HepG2 (cell line): Measurements from ENCODE around the gene TMEM171. TPM values are rescaled to one million over a fixed set of nuclear protein-coding genes. Genes with fewer than 3 reads are reported as not detected.
A peak's percentile ranks its signal among the peaks of the same experiment; 100 is the strongest.

Experiments
- ATAC-seq: fragments of 200-7000 bp; cut with Tn5 transposase; 3 replicates; pipeline ENCODE4 v1.9.1; 2020; ENCODE audit warnings: mild to moderate bottlenecking, moderate library complexity
- BruUV-seq: library from RNA; stranded (reverse); fragments of 400-500 nt; replicated peaks from 2 replicates; lab custom pipeline; 2021; lab: Mats Ljungman, UMichigan
- CTCF ChIA-PET: fragments of 300-600 bp; formaldehyde crosslinking; extraction: SDS; loops from one replicate; lab custom pipeline; 2021; ENCODE audit warnings: low total read pairs, inconsistent platforms, low intra/inter-chr PET ratio; lab: Yijun Ruan, JAX
- POLR2A ChIA-PET: fragments of 350-600 bp; sonication (Branson Sonifier 250); formaldehyde crosslinking; loops from one replicate; lab custom pipeline; 2020; ENCODE audit warnings: antibody characterized with exemption, inconsistent platforms; lab: Yijun Ruan, JAX
- DNase-seq: peaks from one replicate; pipeline ENCODE4 v3.0.0-alpha.2; 2015; ENCODE audit warnings: low spot score
- FAIRE-seq: peaks from 3 replicates; lab custom pipeline; 2011; peaks lifted over from hg19 to GRCh38; lab: Jason Lieb, UNC
- H2AFZ ChIP-seq: one replicate; pipeline ENCODE4 v1.6.1; 2011; ENCODE audit warnings: low read length, inconsistent platforms
- H3K27ac ChIP-seq: fragments of 300-600 bp; 3 replicates; pipeline ENCODE4 v1.8.0; 2011; ENCODE audit warnings: mixed run types, mild to moderate bottlenecking, mixed read lengths, low read length, inconsistent platforms; ENCODE audit not compliant: insufficient read depth; ENCODE audit errors: extremely low read length
- H3K27me3 ChIP-seq, 2 experiments: fragments of 200-600 bp in 1 of 2; 2 replicates in 1 of 2; 3 replicates in 1 of 2; pipeline versions ENCODE4 v1.6.0 to v1.8.0; 2011; ENCODE audit warnings: low read length in 2 of 2, mild to moderate bottlenecking in 2 of 2, moderate library complexity in 2 of 2, inconsistent platforms in 1 of 2; ENCODE audit not compliant: insufficient read depth in 2 of 2, control insufficient read depth in 1 of 2
- H3K36me3 ChIP-seq, 2 experiments: fragments of 200-600 bp in 1 of 2; replicated peaks in 1 of 2; 2 replicates in 1 of 2; 3 replicates in 1 of 2; pipeline versions ENCODE4 v1.5.1 to v1.8.0; 2011; ENCODE audit warnings: low read length in 2 of 2, inconsistent platforms in 1 of 2; ENCODE audit not compliant: insufficient read depth in 2 of 2, control insufficient read depth in 1 of 2
- H3K4me1 ChIP-seq: 2 replicates; pipeline ENCODE4 v1.5.1; 2012; ENCODE audit warnings: low read length, inconsistent platforms; ENCODE audit not compliant: insufficient read depth
- H3K4me2 ChIP-seq: 2 replicates; pipeline ENCODE4 v1.6.0; 2011; ENCODE audit warnings: low read depth, low read length, inconsistent platforms
- H3K4me3 ChIP-seq, 3 experiments: fragments of 200-600 bp in 1 of 3; sonication (generic), shearing (Covaris generic) in 1 of 3; replicated peaks in 1 of 3; 2 replicates each; pipeline ENCODE4 v1.5.1; 2011 to 2016; ENCODE audit warnings: low read length in 3 of 3, inconsistent platforms in 2 of 3, low read depth in 2 of 3, mild to moderate bottlenecking in 2 of 3, control low read depth in 1 of 3, mixed read lengths in 1 of 3; ENCODE audit not compliant: insufficient read depth in 1 of 3
- H3K79me2 ChIP-seq: one replicate; pipeline ENCODE4 v1.6.1; 2011; ENCODE audit warnings: low read length, inconsistent platforms; ENCODE audit not compliant: insufficient read depth
- H3K9ac ChIP-seq: 2 replicates; pipeline ENCODE4 v1.6.0; 2011; ENCODE audit warnings: mild to moderate bottlenecking, low read depth, low read length, inconsistent platforms; ENCODE audit not compliant: insufficient read depth
- H3K9me3 ChIP-seq: 2 replicates; pipeline ENCODE4 v1.5.1; 2012; ENCODE audit warnings: mild to moderate bottlenecking, low read length
- H4K20me1 ChIP-seq: 2 replicates; pipeline ENCODE4 v1.6.0; 2011; ENCODE audit warnings: inconsistent platforms, mild to moderate bottlenecking, low read length, moderate library complexity; ENCODE audit not compliant: insufficient read depth
- BCL6 ChIP-seq: IDR thresholded peaks from 2 replicates; pipeline ENCODE4 v1.6.1; 2016; ENCODE audit warnings: missing genetic modification reagents, missing compliant biosample characterization
- DPF2 ChIP-seq: sonication (generic); formaldehyde crosslinking; IDR thresholded peaks from 2 replicates; pipeline ENCODE4 v1.4.0; 2020; ENCODE audit warnings: mild to moderate bottlenecking, low read depth, missing genetic modification reagents, borderline replicate concordance
- ISL2 ChIP-seq: sonication (generic); formaldehyde crosslinking; IDR thresholded peaks from 2 replicates; pipeline ENCODE4 v1.5.0; 2020; ENCODE audit warnings: missing genetic modification reagents
- ZNF619 ChIP-seq: sonication (generic); formaldehyde crosslinking; IDR thresholded peaks from 2 replicates; pipeline ENCODE4 v1.4.0; 2020; ENCODE audit warnings: mild to moderate bottlenecking, missing genetic modification reagents
- ZNF678 ChIP-seq: sonication (generic); formaldehyde crosslinking; IDR thresholded peaks from 2 replicates; pipeline ENCODE4 v1.4.0; 2020; ENCODE audit warnings: mild to moderate bottlenecking, missing genetic modification reagents
- ZNF800 ChIP-seq: sonication (generic); formaldehyde crosslinking; IDR thresholded peaks from 2 replicates; pipeline ENCODE4 v1.4.0; 2020; ENCODE audit warnings: missing genetic modification reagents
- ZSCAN30 ChIP-seq: sonication (generic); formaldehyde crosslinking; IDR thresholded peaks from 2 replicates; pipeline ENCODE4 v1.5.0; 2020; ENCODE audit warnings: mild to moderate bottlenecking, missing genetic modification reagents
- WGBS: methylation state at CpG from one replicate; pipeline ENCODE4 v1.1.6; 2017; ENCODE audit warnings: low lambda C conversion rate; 5-methylcytosine and 5-hydroxymethylcytosine counted together
- in situ Hi-C: cut with HindIII; loops from 2 replicates; pipeline ENCODE4 v1.10.0; 2017; ENCODE audit warnings: low pct_unique_long_range_greater_than_20kb; ENCODE audit not compliant: extremely low pct_ligation_motif_present
- intact Hi-C: fragments of 100-400 bp; cut with micrococcal nuclease; formaldehyde crosslinking; loops from one replicate; pipeline ENCODE4 v1.10.0; 2022; ENCODE audit not compliant: unreplicated experiment
- polyA plus RNA-seq, 8 experiments: library from polyadenylated mRNA; depleted of rRNA in 3 of 8; stranded (reverse) in 7 of 8; unstranded in 1 of 8; fragments of >200 nt; fragmentation: Illumina TruSeq in 4 of 8; extraction: Trizol in 4 of 8; gene quantifications; 2 replicates each; pipeline versions ENCODE4 v1.2.1 to v1.2.3, GENCODE V29; 2011 to 2016; ENCODE audit warnings: low read depth in 4 of 8, missing spikeins in 1 of 8, mixed read lengths in 1 of 8; ENCODE audit not compliant: insufficient read depth in 1 of 8
- total RNA-seq, 5 experiments: library from RNA; depleted of rRNA; stranded (reverse); fragments of >200 nt; fragmentation: Illumina TruSeq; extraction: Trizol; gene quantifications; 2 replicates each; pipeline ENCODE4 v1.2.3, GENCODE V29; 2016; ENCODE audit warnings: low read depth in 1 of 5

The TMEM171 gene
- total and polyA plus RNA-seq, 2 of the 13 experiments (the other 11 are each of a cell fraction or from before 2014, with no cell fraction given) = 0.12 TPM; not detected in 1

DNA sequence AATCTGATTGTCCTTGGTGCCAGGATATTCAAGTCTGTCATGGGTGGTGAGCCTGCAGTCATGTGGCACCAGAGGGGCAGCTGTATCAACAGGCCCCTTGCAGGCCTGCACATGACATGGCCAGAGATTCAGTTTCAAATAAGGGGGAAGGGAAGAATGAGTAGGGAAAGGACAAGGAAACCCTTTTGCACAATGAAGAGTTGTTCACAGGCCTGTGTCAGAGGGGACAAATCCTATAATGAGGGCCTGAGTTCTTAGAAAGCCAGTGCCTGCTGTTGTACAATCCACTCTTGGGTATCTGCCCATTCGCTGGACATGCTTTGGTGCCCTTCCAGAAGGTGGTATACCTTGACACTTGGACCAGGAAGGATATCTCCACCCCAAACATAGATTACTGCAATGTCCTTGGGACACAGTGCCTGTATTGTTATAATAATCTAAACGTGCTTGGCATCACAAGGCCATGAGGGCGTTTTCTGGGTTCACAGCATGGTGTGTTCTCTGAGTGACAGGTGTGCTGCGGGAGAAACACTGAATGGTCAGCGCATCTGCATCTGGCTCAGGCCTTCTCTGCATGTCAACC lies 1.9 kb upstream of the TMEM171 start:
- no peaks in the 10 kb centered on the region for H3K9me3 ChIP-seq
- no peak overlapping the region for H2AFZ ChIP-seq
- 0 out of 2 replicates have a peak, but pooled peaks have one; percentile 27 for TF ChIP-seq BCL6
- no peak for TF ChIP-seq ISL2 (CRISPR knock-in tag)
- TF ChIP-seq, all 625 proteins: peak for 1
- 83% methylated on average over 1 of the region's 5 CpGs for WGBS
- Histone ChIP-seq H4K20me1 (no peaks in the 10 kb centered on the region), H3K79me2 (no peaks in the 10 kb centered on the region), H3K4me1 (peaks cover 6% of the 10 kb centered on the region; the same call in 1 of the 2 replicates), H3K27ac (no peak overlapping the region), H3K27me3 (peaks cover 6 to 77% of the 10 kb centered on the region in 2 experiments), H3K36me3 (no peaks in the 10 kb centered on the region), H3K4me3 (no peak overlapping the region), H3K4me2 (no peak overlapping the region), H3K9ac (no peak overlapping the region)
- DNase-seq (peak; percentile 9), ATAC-seq (no peak), FAIRE-seq (no peak)
- ChIA-PET POLR2A (no interaction called here), CTCF (no interaction called here)
- intact Hi-C loops = no loop called here
- in situ Hi-C loops = no loop called here
- no TSS peak for BruUV-seq

DNA sequence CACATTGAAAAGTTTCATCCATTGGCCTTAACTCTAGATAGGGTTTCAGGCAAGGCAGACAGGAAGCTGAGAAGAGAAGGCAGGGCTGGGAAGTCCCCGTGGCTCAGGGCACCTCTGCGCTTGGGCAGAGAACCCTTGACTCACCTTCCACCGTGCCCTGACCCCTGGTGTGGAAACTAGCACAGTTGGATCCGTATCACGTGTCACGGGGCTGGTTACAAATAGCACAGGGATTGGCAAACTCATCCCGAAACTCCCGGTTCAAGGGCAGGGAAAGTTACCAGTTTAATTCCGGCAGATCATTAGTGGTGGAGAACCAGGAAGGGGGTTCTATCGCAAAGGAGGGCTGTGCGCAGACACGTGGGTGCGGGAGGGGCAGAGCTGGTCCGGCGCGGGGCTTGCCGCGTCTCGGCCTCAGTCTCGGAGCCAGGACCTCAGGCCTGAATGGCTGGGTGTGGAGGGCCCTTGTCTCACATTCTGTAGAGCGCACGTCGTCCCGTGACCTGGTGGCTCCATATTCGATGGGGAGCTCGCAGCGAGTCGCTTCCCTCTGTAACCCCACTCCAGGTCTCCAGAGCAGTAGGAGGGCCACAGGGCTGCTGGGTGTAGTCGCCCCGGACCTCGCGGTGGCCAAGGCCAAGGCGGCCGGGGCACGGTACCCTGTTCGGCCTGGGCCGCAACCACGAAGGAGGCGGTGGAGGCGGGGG lies 771 bp upstream of the TMEM171 start:
- Histone ChIP-seq H3K27me3 (peaks cover 11 to 86% of the 10 kb centered on the region in 2 experiments), H3K4me2 (no peak overlapping the region; the same call in 1 of the 2 replicates), H3K4me1 (peaks cover 6% of the 10 kb centered on the region; the same call in 1 of the 2 replicates), H4K20me1 (no peaks in the 10 kb centered on the region), H2AFZ (no peak overlapping the region), H3K4me3 (peak overlapping the region in 1 of 3 experiments; percentile 55; a peak in 1 of 6 replicates), H3K27ac (no peak overlapping the region), H3K79me2 (no peaks in the 10 kb centered on the region), H3K9ac (no peak overlapping the region), H3K9me3 (no peaks in the 10 kb centered on the region), H3K36me3 (no peaks in the 10 kb centered on the region)
- no peak for FAIRE-seq
- ChIA-PET CTCF (no interaction called here), POLR2A (no interaction called here)
- no peak for DNase-seq
- BruUV-seq = no TSS peak
- peak; percentile 18 for ATAC-seq
- WGBS = 34% methylated on average over 10 of the region's 40 CpGs
- in situ Hi-C loops (no loop called here), intact Hi-C loops (no loop called here)
- no peak for TF ChIP-seq ZNF678 (CRISPR knock-in tag)
- no peak for TF ChIP-seq ZSCAN30 (CRISPR knock-in tag)
- 0 out of 2 replicates have a peak, but pooled peaks have one; percentile 0 for TF ChIP-seq ZNF800
- no peak for TF ChIP-seq DPF2
- no peak for TF ChIP-seq ZNF619 (CRISPR knock-in tag)
